ENCODE data around the gene UNC13A.
"Not testable (repeated sequence)": the region's sequence is repeated elsewhere in the genome, so short reads cannot be mapped to it uniquely, and the experiment has no call there.

Gene UNC13A

DNA sequence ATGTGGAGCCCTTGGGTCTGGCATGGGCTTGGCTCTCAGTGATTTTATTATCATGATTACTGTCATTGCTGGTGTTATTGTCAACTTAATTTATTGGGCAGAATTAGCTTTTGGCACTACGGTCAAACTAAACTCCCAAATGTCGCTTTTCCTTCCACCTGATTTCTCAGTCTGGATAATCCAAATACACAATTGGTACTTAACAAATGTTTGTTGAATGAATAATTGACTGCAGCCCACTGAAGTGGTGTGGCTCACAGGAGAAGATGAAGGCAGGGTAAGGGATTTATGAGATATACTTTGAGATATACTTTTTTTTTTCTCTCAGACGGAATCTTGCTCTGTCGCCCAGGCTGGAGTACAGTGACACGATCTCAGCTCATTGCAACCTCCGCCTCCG is 131.2 kb downstream of the UNC13A start:
- ChIA-PET POLR2A (interaction anchor here (1.8 to 2.5 kb wide), 2 partner anchors 46 to 49 kb away, joined by 6 to 9 read pairs; partner anchors contain the start of gene PGLS), CTCF (no interaction called here)
- no peak for DNase-seq (ENCODE audit: extremely low spot score)
- TF ChIP-seq L3MBTL2 (conservative IDR thresholded peaks at IDR 0.05) (no peak), BHLHE40 (IDR thresholded peaks at IDR 0.05; ENCODE audit: borderline replicate concordance) (no peak), FOXM1 (IDR thresholded peaks at IDR 0.05; ENCODE audit: borderline replicate concordance) (no peak), LEF1 (IDR thresholded peaks at IDR 0.05; ENCODE audit: borderline replicate concordance) (no peak), HDGF (IDR thresholded peaks at IDR 0.05; ENCODE audit: borderline replicate concordance) (no peak), CTBP1 (IDR thresholded peaks at IDR 0.05; ENCODE audit: borderline replicate concordance) (no peak), SP1 (IDR thresholded peaks at IDR 0.05) (no peak), SUZ12 (IDR thresholded peaks at IDR 0.05) (no peak), FOXA1 (IDR thresholded peaks at IDR 0.05) (no peak), NFRKB (IDR thresholded peaks at IDR 0.05) (no peak), ARNT (IDR thresholded peaks at IDR 0.05) (no peak), TARDBP (IDR thresholded peaks at IDR 0.05) (no peak), FOXK2 (IDR thresholded peaks at IDR 0.05) (no peak), ELF4 (IDR thresholded peaks at IDR 0.05) (no peak)
- TF ChIP-seq, protein P1, sequence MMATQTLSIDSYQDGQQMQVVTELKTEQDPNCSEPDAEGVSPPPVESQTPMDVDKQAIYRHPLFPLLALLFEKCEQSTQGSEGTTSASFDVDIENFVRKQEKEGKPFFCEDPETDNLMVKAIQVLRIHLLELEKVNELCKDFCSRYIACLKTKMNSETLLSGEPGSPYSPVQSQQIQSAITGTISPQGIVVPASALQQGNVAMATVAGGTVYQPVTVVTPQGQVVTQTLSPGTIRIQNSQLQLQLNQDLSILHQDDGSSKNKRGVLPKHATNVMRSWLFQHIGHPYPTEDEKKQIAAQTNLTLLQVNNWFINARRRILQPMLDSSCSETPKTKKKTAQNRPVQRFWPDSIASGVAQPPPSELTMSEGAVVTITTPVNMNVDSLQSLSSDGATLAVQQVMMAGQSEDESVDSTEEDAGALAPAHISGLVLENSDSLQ (IDR thresholded peaks at IDR 0.05): no peak

DNA sequence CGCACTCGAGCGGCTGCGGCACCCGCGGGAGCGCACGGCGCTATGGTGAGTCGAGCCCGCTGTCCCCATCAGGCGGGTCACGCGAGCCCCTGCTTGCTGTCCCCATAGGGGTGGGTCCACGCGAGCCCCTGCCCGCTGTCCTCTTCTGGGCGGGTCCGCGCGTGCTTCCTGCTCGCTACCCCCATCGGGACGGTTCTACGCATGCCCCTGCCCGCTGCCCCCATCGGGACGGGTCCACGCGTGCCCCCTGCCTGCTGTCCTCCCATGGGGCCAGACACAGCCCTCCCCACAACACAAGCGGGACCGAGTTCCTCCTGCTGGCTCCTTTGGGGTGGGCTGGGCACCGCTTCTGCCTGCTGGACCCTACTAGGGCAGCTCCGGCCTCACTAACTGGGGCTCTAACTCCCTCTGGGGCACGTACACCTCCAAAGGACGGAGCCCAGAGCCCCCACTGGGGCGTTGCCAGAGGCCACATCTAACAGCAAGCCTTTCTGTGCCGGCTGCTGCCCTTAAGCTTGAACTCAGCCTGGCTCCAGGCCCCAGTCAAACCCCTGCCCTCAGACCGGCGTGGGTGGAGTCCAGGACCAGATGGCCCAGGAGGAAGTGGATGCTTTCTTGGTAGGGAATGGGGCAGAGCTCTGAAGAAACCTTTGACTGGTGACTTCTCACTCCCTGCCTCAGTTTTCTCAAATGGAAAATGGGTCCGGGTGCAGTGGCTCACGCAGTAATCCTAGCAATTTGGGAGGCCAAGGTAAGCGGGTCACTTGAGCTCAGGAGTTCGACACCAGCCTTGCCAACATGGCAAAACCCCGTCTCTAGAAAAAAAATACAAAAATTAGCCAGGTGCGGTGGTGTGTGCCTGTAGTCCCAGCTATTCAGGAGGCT is 132.0 kb downstream of the UNC13A start:
- no peak for DNase-seq (ENCODE audit: extremely low spot score)
- no peak for TF ChIP-seq ZNF384 (IDR thresholded peaks at IDR 0.05)
- peak; percentile 73; the same call in 1 of the 2 replicates for TF ChIP-seq TARDBP (IDR thresholded peaks at IDR 0.05)
- ChIA-PET CTCF (no interaction called here), POLR2A (interaction anchor here (0.6 to 2.5 kb wide), 3 partner anchors 45 to 98 kb away, joined by 3 to 9 read pairs (median 6); partner anchors contain the start of gene PGLS)

DNA sequence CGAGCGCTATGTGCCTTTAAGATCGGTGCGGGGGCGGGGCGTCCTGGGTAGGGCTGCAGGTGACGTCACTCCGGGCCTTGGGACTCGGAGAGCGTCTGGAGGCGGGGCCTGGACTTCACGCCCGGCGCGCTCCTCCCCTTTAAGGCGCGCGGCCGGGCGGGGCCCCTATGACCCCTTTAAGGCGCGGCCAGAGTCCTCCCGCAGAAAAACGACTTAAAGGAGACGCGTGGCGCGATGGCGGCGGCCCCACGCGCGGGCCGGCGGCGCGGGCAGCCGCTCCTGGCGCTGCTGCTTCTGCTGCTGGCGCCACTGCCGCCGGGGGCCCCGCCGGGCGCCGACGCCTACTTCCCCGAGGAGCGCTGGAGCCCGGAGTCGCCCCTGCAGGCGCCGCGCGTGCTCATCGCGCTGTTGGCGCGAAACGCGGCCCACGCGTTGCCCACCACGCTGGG is 132.7 kb downstream of the UNC13A start, which contains the start of gene COLGALT1:
COLGALT1 (plus strand) TSS at position 170 of the 449 bp plus-strand sequence; CDS start at position 235, 65 bp downstream.
- TF ChIP-seq SUZ12 (IDR thresholded peaks at IDR 0.05) (no peak), SP1 (IDR thresholded peaks at IDR 0.05) (no peak), ARNT (IDR thresholded peaks at IDR 0.05) (0 out of 2 replicates have a peak, but pooled peaks have one; percentile 21), BHLHE40 (IDR thresholded peaks at IDR 0.05; ENCODE audit: borderline replicate concordance) (no peak), NFRKB (IDR thresholded peaks at IDR 0.05) (no peak)
- POLR2A ChIA-PET: interaction anchor here (2.5 kb wide), 1 partner anchor 45 kb away, joined by 9 read pairs; the partner anchor contains the start of gene PGLS
- DNase-seq (ENCODE audit: extremely low spot score): peak; percentile 99
- CTCF ChIA-PET: no interaction called here

DNA sequence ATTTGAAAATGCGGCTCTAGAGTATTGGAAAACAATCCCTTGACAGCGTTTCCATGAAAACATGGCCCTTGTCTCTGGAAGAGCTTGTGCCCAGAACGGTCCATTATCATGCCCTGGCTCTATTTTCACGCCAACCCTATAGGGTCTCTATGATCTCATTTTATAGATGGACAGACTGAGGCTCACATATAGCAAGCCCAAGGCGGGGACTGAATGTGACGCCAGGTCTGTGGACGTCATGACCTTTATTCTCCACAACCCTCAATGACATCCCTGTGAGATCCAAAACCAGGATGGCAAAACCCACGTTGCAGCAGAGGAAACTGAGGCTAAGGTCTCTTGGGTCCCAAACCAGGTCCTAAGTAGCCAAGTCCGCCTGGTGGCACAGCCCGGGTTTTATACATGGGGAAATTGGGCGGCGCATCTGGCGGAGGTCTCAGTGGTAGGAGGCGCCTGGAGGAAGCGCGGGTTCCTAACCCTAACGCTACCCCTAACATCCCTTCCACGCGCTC is 133.1 kb downstream of the UNC13A start:
- ChIA-PET POLR2A (no interaction called here), CTCF (no interaction called here)
- DNase-seq (ENCODE audit: extremely low spot score): no peak
- TF ChIP-seq NFRKB (IDR thresholded peaks at IDR 0.05) (no peak), ZNF384 (IDR thresholded peaks at IDR 0.05) (peak; percentile 47), FOXA1 (IDR thresholded peaks at IDR 0.05) (no peak), HDGF (IDR thresholded peaks at IDR 0.05; ENCODE audit: borderline replicate concordance) (no peak)

DNA sequence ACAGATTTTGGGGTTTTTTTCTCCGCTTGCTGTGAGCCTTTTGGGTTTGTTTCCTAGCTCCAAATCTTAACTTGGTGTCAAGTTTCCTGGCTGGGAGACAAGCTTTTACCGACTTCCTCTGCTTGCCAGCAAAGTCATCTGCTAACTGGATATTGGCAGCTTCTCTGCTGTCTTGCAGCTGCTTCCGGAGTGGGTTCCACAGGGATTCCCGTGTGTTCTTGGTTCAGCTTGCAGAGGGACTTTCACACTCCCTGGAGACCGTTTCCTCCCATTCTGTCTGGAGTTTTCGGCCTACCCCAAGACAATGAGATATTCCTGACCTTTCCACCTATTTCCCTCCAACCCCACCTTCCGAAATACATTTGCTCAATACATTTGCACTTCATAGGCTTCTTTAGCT is 134.9 kb downstream of the UNC13A start:
- no peak for TF ChIP-seq FOXK2 (IDR thresholded peaks at IDR 0.05)
- DNase-seq (ENCODE audit: extremely low spot score): no peak
- CTCF ChIA-PET: interaction anchor here (0.8 to 1.3 kb wide), 2 partner anchors 57 to 221 kb away, joined by 3 read pairs; no protein-coding TSS in a partner anchor
- POLR2A ChIA-PET: no interaction called here

DNA sequence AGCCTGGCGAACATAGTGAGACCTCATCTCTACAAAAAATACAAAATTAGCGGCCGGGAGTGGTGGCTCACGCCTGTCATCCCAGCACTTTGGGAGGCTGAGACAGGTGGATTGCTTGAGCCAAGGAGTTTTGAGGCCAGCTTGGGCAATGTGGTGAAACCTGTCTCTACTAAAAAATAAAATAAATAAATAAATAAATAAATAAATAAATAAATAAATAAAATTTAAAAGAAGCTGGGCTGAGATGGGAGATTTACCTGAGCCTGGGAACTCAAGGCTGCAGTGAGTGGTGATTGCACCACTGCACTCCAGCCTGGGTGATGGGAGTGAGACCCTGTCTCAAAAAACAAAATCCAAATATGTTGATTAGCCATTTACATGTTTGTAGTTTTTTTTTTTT is 135.4 kb downstream of the UNC13A start:
- CTCF ChIA-PET: interaction anchor here (0.8 to 1.3 kb wide), 2 partner anchors 57 to 222 kb away, joined by 3 read pairs; no protein-coding TSS in a partner anchor
- DNase-seq (ENCODE audit: extremely low spot score); POLR2A ChIA-PET: not testable (repeated sequence)
